GM11168 (cell line): Measurements from ENCODE around the gene HES4.
"Not testable (repeated sequence)": the region's sequence is repeated elsewhere in the genome, so short reads cannot be mapped to it uniquely, and the experiment has no call there.

Experiments
- in situ Hi-C: fragments of 300-500 bp; cut with MboI; formaldehyde crosslinking; loops from one replicate; pipeline ENCODE4 v1.12.0; 2022; ENCODE audit warnings: low sequenced_read_pairs; ENCODE audit not compliant: unreplicated experiment

HES4 gene

GRCh38 chr1:1033731-1034438 lies 34.0 kb upstream of the HES4 start:
- in situ Hi-C loops: no loop called here

GRCh38 chr1:1033009-1033587 lies 33.2 kb upstream of the HES4 start:
- in situ Hi-C loops: no loop called here

- in situ Hi-C loops: no loop called here
Measured at GRCh38 chr1:1032424-1032823, 32.5 kb upstream of the HES4 start.

GRCh38 chr1:1031659-1032235 lies 31.9 kb upstream of the HES4 start:
- in situ Hi-C loops: no loop called here

GRCh38 chr1:1030867-1031658 lies 31.2 kb upstream of the HES4 start:
- in situ Hi-C loops: not testable (repeated sequence)

- in situ Hi-C loops: no loop called here
Measured at GRCh38 chr1:1027791-1028190, 27.9 kb upstream of the HES4 start.

- in situ Hi-C loops: no loop called here
Measured at GRCh38 chr1:1026599-1027413, 26.9 kb upstream of the HES4 start.

- in situ Hi-C loops: no loop called here
Measured at GRCh38 chr1:1025730-1026129, 25.8 kb upstream of the HES4 start.

- in situ Hi-C loops: no loop called here
Measured at GRCh38 chr1:1024771-1025699, 25.1 kb upstream of the HES4 start.

GRCh38 chr1:1024149-1024770 lies 24.4 kb upstream of the HES4 start:
- in situ Hi-C loops: no loop called here

- in situ Hi-C loops: no loop called here
Measured at GRCh38 chr1:1023700-1024099, 23.8 kb upstream of the HES4 start.

GRCh38 chr1:1022302-1023009 lies 22.6 kb upstream of the HES4 start:
- in situ Hi-C loops: no loop called here

GRCh38 chr1:1021920-1022259 lies 22.0 kb upstream of the HES4 start:
- in situ Hi-C loops: no loop called here

- in situ Hi-C loops: no loop called here
Measured at GRCh38 chr1:1021010-1021919, 21.4 kb upstream of the HES4 start.

- in situ Hi-C loops: no loop called here
Measured at GRCh38 chr1:1020415-1021009, 20.6 kb upstream of the HES4 start.

GRCh38 chr1:1020000-1020404 lies 20.1 kb upstream of the HES4 start, which contains the start of gene AGRN:
AGRN (plus strand) TSS chr1:1020120; CDS start chr1:1020173, 53 bp downstream.
- in situ Hi-C loops: no loop called here
